Keratinocyte (primary cell): ENCODE results near the gene THSD8.

Source experiments
- CTCF ChIP-seq, 3 experiments: IDR thresholded peaks in 1 of 3; conservative IDR thresholded peaks in 1 of 3; optimal IDR thresholded peaks in 1 of 3; 2 replicates in 2 of 3; 3 replicates in 1 of 3; pipeline versions ENCODE3 to v1.5.1; 2011; ENCODE audit warnings: low read length in 3 of 3, mild to moderate bottlenecking in 3 of 3, moderate library complexity in 2 of 3, control low read depth in 1 of 3, inconsistent platforms in 1 of 3; ENCODE audit not compliant: insufficient read depth in 2 of 3; ENCODE audit errors: extremely low read depth in 1 of 3
- EZH2 ChIP-seq: IDR thresholded peaks from one replicate; pipeline ENCODE4 v1.6.1; 2012; ENCODE audit warnings: inconsistent platforms, mild to moderate bottlenecking, low read length, moderate library complexity

- TF ChIP-seq CTCF (optimal IDR thresholded peaks at IDR 0.05 in 1 of 3, IDR thresholded peaks at IDR 0.05 in 1 of 3, conservative IDR thresholded peaks at IDR 0.05 in 1 of 3; ENCODE audit: extremely low read depth in 1 of 3, insufficient read depth in 2 of 3, low read length in 3 of 3) = no peak
- TF ChIP-seq EZH2 = no peak
Observed at GRCh38 chr19:12843999-12844732, 42.3 kb downstream of the THSD8 start.
